K562 treated with DMSO at 1 percent for 12 hours (cell line): ENCODE data around the gene RCL1. TPM values are rescaled to one million over a fixed set of nuclear protein-coding genes. Genes with fewer than 3 reads are reported as not detected.

Experiments
- total RNA-seq: library from RNA; unstranded; fragments of 300-600 nt; gene quantifications from 2 replicates; pipeline ENCODE4 v1.2.3, GENCODE V29; 2022; ENCODE audit not compliant: insufficient read depth

Gene RCL1, protein sequence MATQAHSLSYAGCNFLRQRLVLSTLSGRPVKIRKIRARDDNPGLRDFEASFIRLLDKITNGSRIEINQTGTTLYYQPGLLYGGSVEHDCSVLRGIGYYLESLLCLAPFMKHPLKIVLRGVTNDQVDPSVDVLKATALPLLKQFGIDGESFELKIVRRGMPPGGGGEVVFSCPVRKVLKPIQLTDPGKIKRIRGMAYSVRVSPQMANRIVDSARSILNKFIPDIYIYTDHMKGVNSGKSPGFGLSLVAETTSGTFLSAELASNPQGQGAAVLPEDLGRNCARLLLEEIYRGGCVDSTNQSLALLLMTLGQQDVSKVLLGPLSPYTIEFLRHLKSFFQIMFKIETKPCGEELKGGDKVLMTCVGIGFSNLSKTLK
- 13.7 and 22.8 TPM in 2 replicates for total RNA-seq

DNA sequence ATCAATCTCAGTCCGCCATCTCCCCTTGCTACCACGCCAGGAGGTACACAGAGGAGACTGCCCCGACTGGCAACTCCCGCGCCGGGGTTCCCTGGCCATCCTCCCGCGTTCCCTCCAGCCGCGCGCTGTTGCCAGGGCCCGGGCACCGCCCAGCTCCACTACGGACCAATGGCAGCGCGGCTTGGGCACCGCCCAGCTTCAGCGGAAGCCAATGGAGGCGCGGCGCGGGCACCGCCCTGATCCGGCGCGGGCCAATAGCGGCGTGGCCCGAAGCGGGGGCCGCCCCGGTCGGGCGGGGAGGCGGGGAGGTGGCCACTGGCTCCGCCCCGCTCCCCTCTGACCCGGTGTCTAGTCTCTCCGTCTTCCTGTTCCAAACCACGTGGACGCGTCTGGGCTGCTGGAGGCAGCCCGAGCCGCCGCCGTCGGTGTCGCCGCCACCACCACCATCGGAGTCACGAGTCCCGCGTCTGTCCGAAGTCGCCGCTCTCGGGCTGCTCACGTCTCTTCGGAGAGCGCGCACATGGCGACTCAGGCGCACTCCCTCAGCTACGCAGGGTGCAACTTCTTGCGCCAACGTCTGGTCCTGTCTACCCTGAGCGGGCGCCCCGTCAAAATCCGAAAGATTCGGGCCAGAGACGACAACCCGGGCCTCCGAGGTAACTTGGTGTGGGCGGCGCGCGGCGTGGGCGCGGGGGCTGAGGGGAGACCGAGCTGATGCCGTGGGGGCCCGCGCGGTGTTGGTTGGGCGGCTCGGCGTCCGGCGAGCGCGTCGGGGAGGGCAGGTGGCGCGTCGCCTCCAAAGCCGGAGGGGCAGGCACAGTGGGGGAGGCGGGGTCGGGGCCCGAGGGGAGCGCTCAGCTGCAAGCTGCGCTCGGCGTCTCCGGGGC lies at the start of gene RCL1:
Gene RCL1 (plus strand): TSS at position 373 of the 887 bp plus-strand sequence. CDS start 148 bp downstream, at position 521.

Other genes starting within 250 kb of the RCL1 start
- gene PLPP6, start 130.7 kb upstream of the RCL1 start, total RNA-seq: 4.7 and 8.0 TPM in 2 replicates
- not detected in 2 replicates for gene SPATA6L, start 126.5 kb upstream of the RCL1 start, total RNA-seq
- gene CDC37L1, start 113.4 kb upstream of the RCL1 start, total RNA-seq: 2.1 and 8.2 TPM in 2 replicates
- 18.7 and 41.6 TPM in 2 replicates for gene AK3, start 51.7 kb upstream of the RCL1 start, total RNA-seq
- 2.0 and 10.4 TPM in 2 replicates for gene JAK2, start 192.3 kb downstream of the RCL1 start, total RNA-seq